K562 (cell line): Measurements from ENCODE around the gene MBD3.

Source experiments
- CTCF ChIP-seq, 3 experiments: IDR thresholded peaks in 2 of 3; conservative IDR thresholded peaks in 1 of 3; 2 replicates each; pipeline ENCODE4 v1.5.1; 2011 to 2012; ENCODE audit warnings: low read length in 3 of 3, mild to moderate bottlenecking in 3 of 3, control low read depth in 2 of 3, improper control_type of control experiment in 1 of 3, inconsistent platforms in 1 of 3, low read depth in 1 of 3, mixed read lengths in 1 of 3, moderate library complexity in 1 of 3; ENCODE audit not compliant: insufficient read depth in 2 of 3
- ETV6 ChIP-seq, 3 experiments: fragments of 150-350 bp in 1 of 3; sonication (generic) in 1 of 3; formaldehyde crosslinking in 1 of 3; IDR thresholded peaks; 2 replicates each; pipeline versions ENCODE4 v1.6.1 to v1.8.0; 2014 to 2022; ENCODE audit warnings: borderline replicate concordance in 2 of 3, low read depth in 2 of 3, antibody characterized with exemption in 1 of 3, low read length in 1 of 3, mild to moderate bottlenecking in 1 of 3, missing genetic modification reagents in 1 of 3
- FOXJ3 ChIP-seq: sonication (generic); formaldehyde crosslinking; IDR thresholded peaks from 2 replicates; pipeline ENCODE4 v1.4.0; 2020; ENCODE audit warnings: mild to moderate bottlenecking, missing genetic modification reagents
- HDAC2 ChIP-seq: fragments of 450-650 bp; IDR thresholded peaks from 2 replicates; pipeline ENCODE4 v1.6.1; 2016; ENCODE audit warnings: mild to moderate bottlenecking
- NR2C2 ChIP-seq, 2 experiments: fragments of 200-800 bp in 1 of 2; sonication (Bioruptor generic) in 1 of 2; sonication (generic) in 1 of 2; formaldehyde crosslinking in 1 of 2; IDR thresholded peaks; 2 replicates each; pipeline versions ENCODE4 v1.6.1 to v1.8.0; 2016 to 2022; ENCODE audit warnings: mild to moderate bottlenecking in 1 of 2, missing compliant biosample characterization in 1 of 2, missing genetic modification characterization in 1 of 2, missing genetic modification reagents in 1 of 2
- TCF7 ChIP-seq: sonication (generic); IDR thresholded peaks from 2 replicates; pipeline ENCODE4 v1.6.1; 2016; ENCODE audit warnings: antibody characterized with exemption, borderline replicate concordance
- ZNF436 ChIP-seq: fragments of 250-450, 450-650 bp; sonication (Bioruptor Pico); formaldehyde crosslinking; IDR thresholded peaks from 2 replicates; pipeline ENCODE4 v1.7.0; 2020; ENCODE audit warnings: mild to moderate bottlenecking
- ZSCAN29 ChIP-seq: fragments of 450-650 bp; IDR thresholded peaks from 2 replicates; pipeline ENCODE4 v1.6.1; 2017

- TF ChIP-seq HDAC2 = no peak
- no peak for TF ChIP-seq ZNF436
- no peak for TF ChIP-seq FOXJ3 (CRISPR knock-in tag)
- no peak for TF ChIP-seq CTCF (IDR thresholded peaks at IDR 0.05 in 2 of 3, conservative IDR thresholded peaks at IDR 0.05 in 1 of 3; ENCODE audit: insufficient read depth in 2 of 3, low read depth in 1 of 3, low read length in 3 of 3)
- TF ChIP-seq ZSCAN29 = no peak
- TF ChIP-seq ETV6 (IDR thresholded peaks at IDR 0.05; ENCODE audit: borderline replicate concordance in 1 of 2, low read depth in 2 of 2, low read length in 1 of 2) = no peak
- TF ChIP-seq ETV6 (CRISPR knock-in tag; IDR thresholded peaks at IDR 0.05; ENCODE audit: borderline replicate concordance) = no peak
- no peak for TF ChIP-seq TCF7
- TF ChIP-seq NR2C2 (CRISPR knock-in tag; IDR thresholded peaks at IDR 0.05) = no peak
- TF ChIP-seq NR2C2 (tag; IDR thresholded peaks at IDR 0.05) = no peak
These were observed 29.9 kb upstream of the MBD3 start for GRCh38 chr19:1622541-1622940.
